ENCODE results near the gene SGMS1. TPM values are rescaled to one million over a fixed set of nuclear protein-coding genes. Genes with fewer than 3 reads are reported as not detected.

SGMS1 gene
- total RNA-seq, 1 experiment from 2014 or later = 20.4 TPM

DNA sequence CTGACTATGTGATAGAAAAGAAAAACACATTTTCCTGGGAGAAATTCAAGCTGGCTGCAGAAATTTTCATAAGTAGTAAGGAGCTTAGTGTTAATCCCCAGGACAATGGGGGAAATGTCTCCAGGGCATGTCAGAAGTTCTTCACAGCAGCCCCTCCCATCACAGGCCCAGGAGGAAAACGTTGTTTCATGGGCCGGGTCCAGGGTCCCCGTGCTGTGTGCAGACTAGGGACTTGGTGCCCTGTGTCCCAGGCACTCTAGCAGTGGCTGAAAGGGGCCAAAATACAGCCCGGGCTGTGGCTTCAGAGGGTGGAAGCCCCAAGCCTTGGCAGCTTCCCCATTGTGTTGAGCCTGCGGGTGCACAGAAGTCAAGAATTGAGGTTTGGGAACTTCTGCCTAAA, 273.4 kb downstream of the SGMS1 start:
- no peak overlapping the region for H2BK12ac ChIP-seq (ENCODE audit: insufficient read length, low read depth, low read length)
- no peak overlapping the region for H3K14ac ChIP-seq (ENCODE audit: insufficient read depth, low read length)
- no peak overlapping the region for H2BK5ac ChIP-seq (ENCODE audit: insufficient read length, low read length)
- Mint-ChIP-seq H3K4me1 (no peaks in the 10 kb centered on the region), H3K27ac (no peak overlapping the region), H3K27me3 (ENCODE audit: low read depth) (no peaks in the 10 kb centered on the region; the same call in 1 of the 2 replicates), H3K36me3 (ENCODE audit: insufficient read depth in 1 of 3, low read depth in 3 of 3) (peaks cover 22 to 38% (median 38%) of the 10 kb centered on the region in 3 experiments), H3K4me3 (no peak overlapping the region), H3K9me3 (peaks cover 25 to 30% of the 10 kb centered on the region in 2 experiments)
- H3K4me2 ChIP-seq (ENCODE audit: insufficient read depth, insufficient read length, low read length) = no peak overlapping the region
- no peaks in the 10 kb centered on the region for H3K79me2 ChIP-seq (ENCODE audit: insufficient read depth, low read length)
- no peaks in the 10 kb centered on the region for H3K23me2 ChIP-seq (ENCODE audit: insufficient read length, low read depth, low read length, poor library complexity, severe bottlenecking)
- H3K23ac ChIP-seq (ENCODE audit: insufficient read length, low read depth, low read length) = no peak overlapping the region
- H3K9ac ChIP-seq (ENCODE audit: extremely low read depth, insufficient read length, low read length) = no peak overlapping the region
- no peak overlapping the region for H3K27ac ChIP-seq (ENCODE audit: insufficient read length, low read depth, low read length)
- H2BK120ac ChIP-seq (ENCODE audit: low read depth, low read length, poor library complexity, severe bottlenecking) = no peak overlapping the region
- H3K27me3 ChIP-seq (ENCODE audit: insufficient read depth, low read length) = no peaks in the 10 kb centered on the region
- no peak for DNase-seq
- TF ChIP-seq, protein P1, sequence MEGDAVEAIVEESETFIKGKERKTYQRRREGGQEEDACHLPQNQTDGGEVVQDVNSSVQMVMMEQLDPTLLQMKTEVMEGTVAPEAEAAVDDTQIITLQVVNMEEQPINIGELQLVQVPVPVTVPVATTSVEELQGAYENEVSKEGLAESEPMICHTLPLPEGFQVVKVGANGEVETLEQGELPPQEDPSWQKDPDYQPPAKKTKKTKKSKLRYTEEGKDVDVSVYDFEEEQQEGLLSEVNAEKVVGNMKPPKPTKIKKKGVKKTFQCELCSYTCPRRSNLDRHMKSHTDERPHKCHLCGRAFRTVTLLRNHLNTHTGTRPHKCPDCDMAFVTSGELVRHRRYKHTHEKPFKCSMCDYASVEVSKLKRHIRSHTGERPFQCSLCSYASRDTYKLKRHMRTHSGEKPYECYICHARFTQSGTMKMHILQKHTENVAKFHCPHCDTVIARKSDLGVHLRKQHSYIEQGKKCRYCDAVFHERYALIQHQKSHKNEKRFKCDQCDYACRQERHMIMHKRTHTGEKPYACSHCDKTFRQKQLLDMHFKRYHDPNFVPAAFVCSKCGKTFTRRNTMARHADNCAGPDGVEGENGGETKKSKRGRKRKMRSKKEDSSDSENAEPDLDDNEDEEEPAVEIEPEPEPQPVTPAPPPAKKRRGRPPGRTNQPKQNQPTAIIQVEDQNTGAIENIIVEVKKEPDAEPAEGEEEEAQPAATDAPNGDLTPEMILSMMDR (conservative IDR thresholded peaks at IDR 0.05) = no peak
- no peaks in the 10 kb centered on the region for H3K4me1 ChIP-seq (ENCODE audit: insufficient read depth, low read length)
- no peak overlapping the region for H3T11ph ChIP-seq (ENCODE audit: low read length)
- H2BK15ac ChIP-seq (ENCODE audit: low read depth, low read length) = no peak overlapping the region
- H3K4ac ChIP-seq (ENCODE audit: low read depth, low read length) = no peak overlapping the region
- no peak overlapping the region for H2AK5ac ChIP-seq (ENCODE audit: insufficient read length, low read length)
- WGBS (ENCODE audit: extremely low coverage, insufficient read length, low lambda C conversion rate) = no CpG with 5 or more reads among the region's 5 CpGs
- H2BK20ac ChIP-seq (ENCODE audit: low read depth, low read length, poor library complexity, severe bottlenecking) = no peak overlapping the region
- peaks cover 5% of the 10 kb centered on the region for H3K9me3 ChIP-seq (ENCODE audit: control insufficient read depth, low read depth, low read length)
- no peak overlapping the region for H2AFZ ChIP-seq (ENCODE audit: low read length)
- no peak overlapping the region for H4K8ac ChIP-seq (replicated peaks; ENCODE audit: insufficient read length, low read depth, low read length)
- no peaks in the 10 kb centered on the region for H3K79me1 ChIP-seq (ENCODE audit: insufficient read depth, low read depth, low read length, poor library complexity, severe bottlenecking)
- H3K56ac ChIP-seq (ENCODE audit: insufficient read length, low read depth, low read length) = no peak overlapping the region
- no peaks in the 10 kb centered on the region for H4K20me1 ChIP-seq (ENCODE audit: control insufficient read depth, insufficient read depth, insufficient read length)
- H3K18ac ChIP-seq (ENCODE audit: insufficient read length, low read depth, low read length) = no peak overlapping the region
- no peak overlapping the region for H4K5ac ChIP-seq (ENCODE audit: insufficient read length, low read depth, low read length)
- H4K91ac ChIP-seq (ENCODE audit: insufficient read length, low read depth, low read length) = no peak overlapping the region
